ENCODE measurements around the gene SDC4.
A peak's percentile ranks its signal among the peaks of the same experiment; 100 is the strongest.

SDC4 gene

GRCh38 chr20:45311589-45312211 lies 36.5 kb downstream of the SDC4 start:
- H3K9ac ChIP-seq (ENCODE audit: low read length in 5 of 5): no peak overlapping the region
- H3K4me3 ChIP-seq (ENCODE audit: low read depth in 1 of 5, low read length in 5 of 5): no peak overlapping the region
- H3K9me3 ChIP-seq (ENCODE audit: control insufficient read depth in 5 of 5, low read length in 5 of 5): no peaks in the 10 kb centered on the region
- H3K27ac ChIP-seq (ENCODE audit: low read depth, low read length): no peak overlapping the region
- H3K27me3 ChIP-seq (ENCODE audit: control insufficient read depth in 5 of 5, insufficient read depth in 4 of 5, low read length in 5 of 5): peaks cover 33 to 55% (median 50%) of the 10 kb centered on the region in 5 donors
- H3K36me3 ChIP-seq (ENCODE audit: control insufficient read depth in 5 of 5, insufficient read depth in 5 of 5, low read length in 5 of 5): no peaks in the 10 kb centered on the region
- H3K4me1 ChIP-seq (ENCODE audit: control insufficient read depth in 5 of 5, insufficient read depth in 5 of 5, low read length in 5 of 5): peaks cover 0 to 9% (median 5%) of the 10 kb centered on the region in 5 donors

DNA sequence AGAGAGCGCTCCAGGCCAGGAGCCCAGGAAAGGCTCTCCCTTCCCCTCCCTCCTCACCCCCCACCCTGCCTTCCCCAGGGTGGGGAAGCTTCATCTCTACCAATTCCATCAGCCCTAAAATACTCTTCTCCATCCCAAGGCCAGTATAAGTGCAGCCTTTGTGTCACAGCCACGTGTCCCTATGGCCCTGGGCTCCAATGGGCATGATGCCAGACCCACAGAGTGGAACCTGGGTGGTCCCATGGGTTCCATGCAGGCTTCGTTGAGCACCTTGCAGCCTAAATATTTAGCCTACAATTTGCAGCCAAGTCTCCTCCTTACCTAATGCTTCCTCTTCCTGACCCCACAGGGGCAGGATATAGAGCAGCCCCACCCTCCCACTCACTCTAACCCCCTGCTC lies 39.1 kb downstream of the SDC4 start:
- peaks cover 0 to 14% (median 12%) of the 10 kb centered on the region in 5 donors for H3K4me1 ChIP-seq (ENCODE audit: control insufficient read depth in 5 of 5, insufficient read depth in 5 of 5, low read length in 5 of 5)
- H3K27ac ChIP-seq (ENCODE audit: low read depth, low read length): no peak overlapping the region
- H3K9me3 ChIP-seq (ENCODE audit: control insufficient read depth in 5 of 5, low read length in 5 of 5): no peaks in the 10 kb centered on the region
- H3K36me3 ChIP-seq (ENCODE audit: control insufficient read depth in 5 of 5, insufficient read depth in 5 of 5, low read length in 5 of 5): no peaks in the 10 kb centered on the region
- H3K9ac ChIP-seq (ENCODE audit: low read length in 5 of 5): no peak overlapping the region
- no peak overlapping the region for H3K4me3 ChIP-seq (ENCODE audit: low read depth in 1 of 5, low read length in 5 of 5)
- H3K27me3 ChIP-seq (ENCODE audit: control insufficient read depth in 5 of 5, insufficient read depth in 4 of 5, low read length in 5 of 5): peaks cover 21 to 62% (median 53%) of the 10 kb centered on the region in 5 donors

GRCh38 chr20:45308117-45308778 lies 40.0 kb downstream of the SDC4 start, which contains the start of gene MATN4:
Gene MATN4, minus strand, starts transcription at chr20:45308299. Its CDS starts 2,717 bp downstream, at chr20:45305582.
- Histone ChIP-seq H3K9ac (ENCODE audit: low read length in 5 of 5) (no peak within 1 kb of the TSS), H3K9me3 (ENCODE audit: control insufficient read depth in 5 of 5, low read length in 5 of 5) (no peaks in the 10 kb centered on the region), H3K27me3 (ENCODE audit: control insufficient read depth in 5 of 5, insufficient read depth in 4 of 5, low read length in 5 of 5) (peaks cover 13 to 65% (median 54%) of the 10 kb centered on the region in 5 donors), H3K4me1 (ENCODE audit: control insufficient read depth in 5 of 5, insufficient read depth in 5 of 5, low read length in 5 of 5) (peaks cover 0 to 14% (median 12%) of the 10 kb centered on the region in 5 donors), H3K4me3 (ENCODE audit: low read depth in 1 of 5, low read length in 5 of 5) (peak within 1 kb of the TSS in 1 of 5 donors; percentile 11), H3K36me3 (ENCODE audit: control insufficient read depth in 5 of 5, insufficient read depth in 5 of 5, low read length in 5 of 5) (no peaks in the 10 kb centered on the region), H3K27ac (ENCODE audit: low read depth, low read length) (no peak within 1 kb of the TSS)

DNA sequence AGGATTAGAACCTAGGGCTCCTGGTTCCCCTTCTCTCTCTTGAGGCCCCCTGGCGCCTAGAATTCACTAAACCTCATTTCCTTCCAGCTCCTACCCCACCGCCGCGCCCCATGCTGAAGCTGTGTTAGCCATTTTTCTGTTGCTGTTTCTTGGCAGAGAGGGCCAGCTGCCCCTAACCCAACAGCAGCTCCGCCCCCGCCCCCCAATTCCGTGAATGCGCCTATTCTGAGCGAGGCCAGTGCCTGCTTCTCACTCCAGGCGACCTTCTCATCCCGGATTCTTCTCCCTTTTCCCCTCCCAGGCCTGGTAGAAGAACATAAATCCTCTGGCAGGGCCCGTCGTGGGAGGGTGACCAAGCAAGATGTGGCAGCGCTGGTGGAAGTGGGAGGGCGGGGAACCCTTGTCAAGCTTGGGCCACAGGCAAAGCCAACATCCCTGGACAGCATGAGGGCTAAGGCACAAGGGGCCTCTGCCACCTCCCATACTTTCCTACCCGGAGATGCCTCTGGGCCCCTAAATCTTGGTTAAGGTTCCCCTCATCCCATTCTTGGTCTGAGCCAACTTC lies 41.1 kb downstream of the SDC4 start:
- Histone ChIP-seq H3K9me3 (ENCODE audit: control insufficient read depth in 5 of 5, low read length in 5 of 5) (no peaks in the 10 kb centered on the region), H3K27ac (ENCODE audit: low read depth, low read length) (no peak overlapping the region), H3K36me3 (ENCODE audit: control insufficient read depth in 5 of 5, insufficient read depth in 5 of 5, low read length in 5 of 5) (no peaks in the 10 kb centered on the region), H3K27me3 (ENCODE audit: control insufficient read depth in 5 of 5, insufficient read depth in 4 of 5, low read length in 5 of 5) (peaks cover 11 to 57% (median 50%) of the 10 kb centered on the region in 5 donors), H3K4me1 (ENCODE audit: control insufficient read depth in 5 of 5, insufficient read depth in 5 of 5, low read length in 5 of 5) (peaks cover 0 to 14% (median 12%) of the 10 kb centered on the region in 5 donors), H3K9ac (ENCODE audit: low read length in 5 of 5) (no peak overlapping the region), H3K4me3 (ENCODE audit: low read depth in 1 of 5, low read length in 5 of 5) (no peak overlapping the region)

- H3K9me3 ChIP-seq (ENCODE audit: control insufficient read depth in 5 of 5, low read length in 5 of 5): no peaks in the 10 kb centered on the region
- no peak within 1 kb of the TSS for H3K27ac ChIP-seq (ENCODE audit: low read depth, low read length)
- H3K27me3 ChIP-seq (ENCODE audit: control insufficient read depth in 5 of 5, insufficient read depth in 4 of 5, low read length in 5 of 5): peaks cover 5 to 53% (median 43%) of the 10 kb centered on the region in 5 donors
- H3K4me3 ChIP-seq (ENCODE audit: low read depth in 1 of 5, low read length in 5 of 5): no peak within 1 kb of the TSS
- no peaks in the 10 kb centered on the region for H3K36me3 ChIP-seq (ENCODE audit: control insufficient read depth in 5 of 5, insufficient read depth in 5 of 5, low read length in 5 of 5)
- peaks cover 0 to 12% (median 11%) of the 10 kb centered on the region in 5 donors for H3K4me1 ChIP-seq (ENCODE audit: control insufficient read depth in 5 of 5, insufficient read depth in 5 of 5, low read length in 5 of 5)
- H3K9ac ChIP-seq (ENCODE audit: low read length in 5 of 5): no peak within 1 kb of the TSS
These were observed 41.7 kb downstream of the SDC4 start, which contains the start of gene RBPJL for GRCh38 chr20:45306431-45306982. Gene RBPJL, plus strand, starts transcription at chr20:45306840. Its CDS starts 83 bp downstream, at chr20:45306923.

- H3K4me1 ChIP-seq (ENCODE audit: control insufficient read depth in 5 of 5, insufficient read depth in 5 of 5, low read length in 5 of 5): peaks cover 0 to 12% (median 9%) of the 10 kb centered on the region in 5 donors
- H3K27me3 ChIP-seq (ENCODE audit: control insufficient read depth in 5 of 5, insufficient read depth in 4 of 5, low read length in 5 of 5): peaks cover 0 to 53% (median 40%) of the 10 kb centered on the region in 5 donors
- H3K27ac ChIP-seq (ENCODE audit: low read depth, low read length): no peak overlapping the region
- H3K9me3 ChIP-seq (ENCODE audit: control insufficient read depth in 5 of 5, low read length in 5 of 5): no peaks in the 10 kb centered on the region
- H3K36me3 ChIP-seq (ENCODE audit: control insufficient read depth in 5 of 5, insufficient read depth in 5 of 5, low read length in 5 of 5): no peaks in the 10 kb centered on the region
- H3K9ac ChIP-seq (ENCODE audit: low read length in 5 of 5): no peak overlapping the region
- no peak overlapping the region for H3K4me3 ChIP-seq (ENCODE audit: low read depth in 1 of 5, low read length in 5 of 5)
These were observed 43.0 kb downstream of the SDC4 start for GRCh38 chr20:45305262-45305661.

DNA sequence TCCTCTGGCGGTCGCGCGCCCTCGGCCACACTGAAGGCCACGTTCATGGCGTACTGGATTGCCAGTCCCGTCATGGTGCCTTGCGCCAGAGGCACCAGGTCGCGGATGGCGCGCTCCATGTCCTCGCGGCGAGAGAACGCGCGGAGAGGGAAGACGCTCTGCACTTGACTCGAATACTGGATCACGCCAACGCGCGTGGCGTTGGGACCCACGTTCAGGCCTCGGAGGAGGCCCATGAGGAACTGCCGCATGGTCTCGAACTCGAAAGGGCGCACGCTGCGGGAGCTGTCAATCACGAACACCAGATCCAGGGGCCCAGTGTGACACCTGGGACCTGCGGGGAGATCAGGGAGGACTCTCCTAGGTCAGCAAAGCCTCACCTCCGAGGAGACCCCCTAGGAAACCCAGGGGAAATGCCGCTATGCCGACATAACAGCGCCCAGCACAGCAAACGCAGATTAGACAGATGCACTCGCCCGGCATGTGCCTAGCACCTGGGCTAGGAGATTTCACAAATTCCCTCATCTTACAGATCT lies 43.7 kb downstream of the SDC4 start:
- no peaks in the 10 kb centered on the region for H3K9me3 ChIP-seq (ENCODE audit: control insufficient read depth in 5 of 5, low read length in 5 of 5)

GRCh38 chr20:45303586-45304463 lies 44.4 kb downstream of the SDC4 start:
- peaks cover 0 to 12% (median 9%) of the 10 kb centered on the region in 5 donors for H3K4me1 ChIP-seq (ENCODE audit: control insufficient read depth in 5 of 5, insufficient read depth in 5 of 5, low read length in 5 of 5)
- H3K9ac ChIP-seq (ENCODE audit: low read length in 5 of 5): no peak overlapping the region
- H3K9me3 ChIP-seq (ENCODE audit: control insufficient read depth in 5 of 5, low read length in 5 of 5): no peaks in the 10 kb centered on the region
- H3K4me3 ChIP-seq (ENCODE audit: low read depth in 1 of 5, low read length in 5 of 5): no peak overlapping the region
- peaks cover 0 to 48% (median 38%) of the 10 kb centered on the region in 5 donors for H3K27me3 ChIP-seq (ENCODE audit: control insufficient read depth in 5 of 5, insufficient read depth in 4 of 5, low read length in 5 of 5)
- H3K27ac ChIP-seq (ENCODE audit: low read depth, low read length): no peak overlapping the region
- no peaks in the 10 kb centered on the region for H3K36me3 ChIP-seq (ENCODE audit: control insufficient read depth in 5 of 5, insufficient read depth in 5 of 5, low read length in 5 of 5)

More for the DNA sequence above, 43.7 kb downstream of the SDC4 start:
- H3K9ac ChIP-seq (ENCODE audit: low read length in 5 of 5): no peak overlapping the region
- H3K27ac ChIP-seq (ENCODE audit: low read depth, low read length): no peak overlapping the region
- peaks cover 0 to 52% (median 38%) of the 10 kb centered on the region in 5 donors for H3K27me3 ChIP-seq (ENCODE audit: control insufficient read depth in 5 of 5, insufficient read depth in 4 of 5, low read length in 5 of 5)
- H3K4me3 ChIP-seq (ENCODE audit: low read depth in 1 of 5, low read length in 5 of 5): no peak overlapping the region
- peaks cover 0 to 12% (median 9%) of the 10 kb centered on the region in 5 donors for H3K4me1 ChIP-seq (ENCODE audit: control insufficient read depth in 5 of 5, insufficient read depth in 5 of 5, low read length in 5 of 5)
- H3K36me3 ChIP-seq (ENCODE audit: control insufficient read depth in 5 of 5, insufficient read depth in 5 of 5, low read length in 5 of 5): no peaks in the 10 kb centered on the region

GRCh38 chr20:45301824-45302271 lies 46.4 kb downstream of the SDC4 start:
- peaks cover 0 to 7% (median 3%) of the 10 kb centered on the region in 5 donors for H3K4me1 ChIP-seq (ENCODE audit: control insufficient read depth in 5 of 5, insufficient read depth in 5 of 5, low read length in 5 of 5)

More at GRCh38 chr20:45301824-45302271, 46.4 kb downstream of the SDC4 start:
- Histone ChIP-seq H3K36me3 (ENCODE audit: control insufficient read depth in 5 of 5, insufficient read depth in 5 of 5, low read length in 5 of 5) (no peaks in the 10 kb centered on the region), H3K27ac (ENCODE audit: low read depth, low read length) (no peak overlapping the region), H3K4me3 (ENCODE audit: low read depth in 1 of 5, low read length in 5 of 5) (no peak overlapping the region), H3K9me3 (ENCODE audit: control insufficient read depth in 5 of 5, low read length in 5 of 5) (no peaks in the 10 kb centered on the region), H3K27me3 (ENCODE audit: control insufficient read depth in 5 of 5, insufficient read depth in 4 of 5, low read length in 5 of 5) (peaks cover 0 to 33% (median 30%) of the 10 kb centered on the region in 5 donors), H3K9ac (ENCODE audit: low read length in 5 of 5) (no peak overlapping the region)
